Panc1 (cell line): Measurements from ENCODE around the gene ARHGAP12.

Source experiments
- TF ChIP-seq, protein P1 (sequence below): fragments of 450-650 bp; IDR thresholded peaks from 2 replicates; pipeline ENCODE4 v1.5.1; 2017; ENCODE audit warnings: mild to moderate bottlenecking
- TF ChIP-seq, protein P2 (sequence below), 2 experiments: IDR thresholded peaks; 2 replicates each; pipeline ENCODE4 v1.6.1; 2011 to 2012; ENCODE audit warnings: low read depth in 2 of 2, control low read depth in 1 of 2, low read length in 1 of 2, mild to moderate bottlenecking in 1 of 2, moderate library complexity in 1 of 2; ENCODE audit not compliant: insufficient read depth in 1 of 2

DNA sequence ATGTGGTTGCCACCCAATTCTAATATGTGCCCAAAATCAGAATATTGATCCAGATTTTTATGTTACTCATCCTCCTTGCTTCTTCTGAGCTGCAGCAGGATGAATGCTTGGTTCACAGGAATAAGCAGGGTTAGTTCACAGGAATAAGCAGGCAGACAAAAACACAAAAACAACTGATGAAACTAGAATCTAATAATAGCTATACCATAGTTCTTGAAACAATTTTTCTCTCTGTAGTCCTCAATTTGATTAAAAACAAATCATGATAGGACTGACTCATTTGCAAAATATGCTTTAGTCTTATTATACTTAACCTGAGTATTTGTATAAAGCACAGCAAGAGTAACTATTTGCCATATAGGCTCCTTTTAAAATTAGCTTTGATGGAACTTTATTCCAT, 24.4 kb upstream of the ARHGAP12 start:
- TF ChIP-seq, protein P1, sequence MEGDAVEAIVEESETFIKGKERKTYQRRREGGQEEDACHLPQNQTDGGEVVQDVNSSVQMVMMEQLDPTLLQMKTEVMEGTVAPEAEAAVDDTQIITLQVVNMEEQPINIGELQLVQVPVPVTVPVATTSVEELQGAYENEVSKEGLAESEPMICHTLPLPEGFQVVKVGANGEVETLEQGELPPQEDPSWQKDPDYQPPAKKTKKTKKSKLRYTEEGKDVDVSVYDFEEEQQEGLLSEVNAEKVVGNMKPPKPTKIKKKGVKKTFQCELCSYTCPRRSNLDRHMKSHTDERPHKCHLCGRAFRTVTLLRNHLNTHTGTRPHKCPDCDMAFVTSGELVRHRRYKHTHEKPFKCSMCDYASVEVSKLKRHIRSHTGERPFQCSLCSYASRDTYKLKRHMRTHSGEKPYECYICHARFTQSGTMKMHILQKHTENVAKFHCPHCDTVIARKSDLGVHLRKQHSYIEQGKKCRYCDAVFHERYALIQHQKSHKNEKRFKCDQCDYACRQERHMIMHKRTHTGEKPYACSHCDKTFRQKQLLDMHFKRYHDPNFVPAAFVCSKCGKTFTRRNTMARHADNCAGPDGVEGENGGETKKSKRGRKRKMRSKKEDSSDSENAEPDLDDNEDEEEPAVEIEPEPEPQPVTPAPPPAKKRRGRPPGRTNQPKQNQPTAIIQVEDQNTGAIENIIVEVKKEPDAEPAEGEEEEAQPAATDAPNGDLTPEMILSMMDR, result no peak
- TF ChIP-seq, protein P2, sequence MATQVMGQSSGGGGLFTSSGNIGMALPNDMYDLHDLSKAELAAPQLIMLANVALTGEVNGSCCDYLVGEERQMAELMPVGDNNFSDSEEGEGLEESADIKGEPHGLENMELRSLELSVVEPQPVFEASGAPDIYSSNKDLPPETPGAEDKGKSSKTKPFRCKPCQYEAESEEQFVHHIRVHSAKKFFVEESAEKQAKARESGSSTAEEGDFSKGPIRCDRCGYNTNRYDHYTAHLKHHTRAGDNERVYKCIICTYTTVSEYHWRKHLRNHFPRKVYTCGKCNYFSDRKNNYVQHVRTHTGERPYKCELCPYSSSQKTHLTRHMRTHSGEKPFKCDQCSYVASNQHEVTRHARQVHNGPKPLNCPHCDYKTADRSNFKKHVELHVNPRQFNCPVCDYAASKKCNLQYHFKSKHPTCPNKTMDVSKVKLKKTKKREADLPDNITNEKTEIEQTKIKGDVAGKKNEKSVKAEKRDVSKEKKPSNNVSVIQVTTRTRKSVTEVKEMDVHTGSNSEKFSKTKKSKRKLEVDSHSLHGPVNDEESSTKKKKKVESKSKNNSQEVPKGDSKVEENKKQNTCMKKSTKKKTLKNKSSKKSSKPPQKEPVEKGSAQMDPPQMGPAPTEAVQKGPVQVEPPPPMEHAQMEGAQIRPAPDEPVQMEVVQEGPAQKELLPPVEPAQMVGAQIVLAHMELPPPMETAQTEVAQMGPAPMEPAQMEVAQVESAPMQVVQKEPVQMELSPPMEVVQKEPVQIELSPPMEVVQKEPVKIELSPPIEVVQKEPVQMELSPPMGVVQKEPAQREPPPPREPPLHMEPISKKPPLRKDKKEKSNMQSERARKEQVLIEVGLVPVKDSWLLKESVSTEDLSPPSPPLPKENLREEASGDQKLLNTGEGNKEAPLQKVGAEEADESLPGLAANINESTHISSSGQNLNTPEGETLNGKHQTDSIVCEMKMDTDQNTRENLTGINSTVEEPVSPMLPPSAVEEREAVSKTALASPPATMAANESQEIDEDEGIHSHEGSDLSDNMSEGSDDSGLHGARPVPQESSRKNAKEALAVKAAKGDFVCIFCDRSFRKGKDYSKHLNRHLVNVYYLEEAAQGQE (IDR thresholded peaks at IDR 0.05; ENCODE audit: insufficient read depth in 1 of 2, low read depth in 2 of 2, low read length in 1 of 2), result no peak
